Prostate gland (tissue), 2 donors: Measurements from ENCODE around the gene PPA1. TPM values are rescaled to one million over a fixed set of nuclear protein-coding genes. Genes with fewer than 3 reads are reported as not detected.
A peak's percentile ranks its signal among the peaks of the same experiment; 100 is the strongest.

ENCODE experiments used
- DNase-seq: peaks from one replicate; pipeline ENCODE4 v3.0.0-alpha.2; 2019; ENCODE audit warnings: low spot score
- H3K27ac ChIP-seq, 2 donors: fragments of 200-600 bp; sonication (generic); 2 replicates each; pipeline ENCODE4 v1.5.1; 2017 to 2019
- H3K27me3 ChIP-seq: fragments of 200-600 bp; sonication (generic); replicated peaks from 2 replicates; pipeline ENCODE4 v1.5.1; 2019; ENCODE audit not compliant: insufficient read depth
- H3K36me3 ChIP-seq, 2 donors: fragments of 200-600 bp; sonication (generic); 1 replicate in 1 of 2; 2 replicates in 1 of 2; pipeline versions ENCODE4 v1.5.1 to v1.8.1; 2017 to 2019
- H3K4me1 ChIP-seq: fragments of 200-600 bp; sonication (generic); replicated peaks from 2 replicates; pipeline ENCODE4 v1.5.1; 2019
- H3K4me3 ChIP-seq, 2 donors: fragments of 200-600 bp; sonication (generic); 2 replicates each; pipeline ENCODE4 v1.5.1; 2017 to 2019
- H3K9me3 ChIP-seq: fragments of 200-600 bp; sonication (generic); 2 replicates; pipeline ENCODE4 v1.5.1; 2017
- CTCF ChIP-seq, 4 experiments: fragments of 200-600 bp in 2 of 4; fragments of 450-650 bp in 2 of 4; sonication (generic) in 2 of 4; IDR thresholded peaks; 1 replicate in 3 of 4; 2 replicates in 1 of 4; pipeline ENCODE4 v1.5.1; 2016 to 2019; ENCODE audit warnings: antibody characterized with exemption in 4 of 4, mild to moderate bottlenecking in 2 of 4, moderate library complexity in 2 of 4
- POLR2A ChIP-seq: fragments of 450-650 bp; IDR thresholded peaks from one replicate; pipeline ENCODE4 v1.6.1; 2016; ENCODE audit warnings: antibody characterized with exemption, mild to moderate bottlenecking
- POLR2AphosphoS5 ChIP-seq: sonication (generic); formaldehyde crosslinking; IDR thresholded peaks from one replicate; pipeline ENCODE4 v1.6.1; 2017; ENCODE audit warnings: antibody characterized with exemption
- WGBS: methylation state at CpG from one replicate; pipeline ENCODE4 v1.1.5; 2018; 5-methylcytosine and 5-hydroxymethylcytosine counted together
- intact Hi-C: fragments of 100-400 bp; cut with DNase I; formaldehyde crosslinking; loops from one replicate; pipeline ENCODE4 v1.14.2; 2022
- total RNA-seq, 2 donors: library from RNA; depleted of rRNA; stranded (reverse); fragments of >200 nt; gene quantifications; one replicate each; pipeline ENCODE4 v1.1.0, GENCODE V29; 2016

Gene PPA1
- total RNA-seq, 2 donors from 2014 or later, result 79.4 to 109 TPM

- no peak for DNase-seq
- H3K27ac ChIP-seq, result no peak overlapping the region
- intact Hi-C loops, result no loop called here
These were observed 41.4 kb upstream of the PPA1 start for GRCh38 chr10:70274643-70275042.

DNA sequence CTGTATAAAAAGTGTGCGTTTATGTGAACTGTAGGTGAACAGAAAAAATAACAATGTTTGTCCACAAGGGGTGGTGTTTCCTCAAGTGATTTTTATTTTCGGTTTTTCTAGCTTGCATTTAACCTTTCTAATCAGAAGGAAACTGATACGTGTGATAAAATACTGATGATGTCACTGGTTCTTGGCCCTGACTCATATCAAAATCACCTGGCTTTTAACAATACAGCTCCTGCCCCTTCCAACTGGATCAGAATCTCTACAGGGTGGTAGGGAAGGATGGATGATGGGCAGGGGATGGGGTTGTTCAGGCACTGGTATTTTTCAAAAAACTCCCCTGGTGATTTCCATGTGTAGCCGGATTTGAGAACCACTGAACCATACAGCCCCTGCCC is 39.7 kb upstream of the PPA1 start:
- Histone ChIP-seq H3K27ac (no peak overlapping the region), H3K4me3 (no peak overlapping the region), H3K27me3 (no peaks in the 10 kb centered on the region), H3K36me3 (no peaks in the 10 kb centered on the region), H3K4me1 (no peaks in the 10 kb centered on the region), H3K9me3 (no peaks in the 10 kb centered on the region)
- 18% methylated on average over 4 of the region's 4 CpGs for WGBS
- no peak for DNase-seq
- TF ChIP-seq CTCF (IDR thresholded peaks at IDR 0.05) (peak in 3 of 4 experiments; percentile 29 to 51 (median 47)), POLR2AphosphoS5 (no peak), POLR2A (no peak)
- intact Hi-C loops, result no loop called here

More at GRCh38 chr10:70274643-70275042, 41.4 kb upstream of the PPA1 start:
- Histone ChIP-seq H3K4me3 (no peak overlapping the region), H3K4me1 (no peaks in the 10 kb centered on the region), H3K9me3 (no peaks in the 10 kb centered on the region), H3K36me3 (no peaks in the 10 kb centered on the region), H3K27me3 (no peaks in the 10 kb centered on the region)
- WGBS, result 52% methylated on average over 2 of the region's 2 CpGs
- no peak for TF ChIP-seq POLR2AphosphoS5

- Histone ChIP-seq H3K27me3 (no peaks in the 10 kb centered on the region), H3K27ac (no peak overlapping the region), H3K4me3 (no peak overlapping the region), H3K9me3 (no peaks in the 10 kb centered on the region), H3K4me1 (no peaks in the 10 kb centered on the region), H3K36me3 (no peaks in the 10 kb centered on the region)
- intact Hi-C loops, result no loop called here
- 78% methylated on average over 17 of the region's 17 CpGs for WGBS
- no peak for DNase-seq
- TF ChIP-seq CTCF (IDR thresholded peaks at IDR 0.05) (no peak), POLR2AphosphoS5 (no peak), POLR2A (no peak)
These were observed 39.0 kb upstream of the PPA1 start for GRCh38 chr10:70271996-70272924.

- Histone ChIP-seq H3K9me3 (no peaks in the 10 kb centered on the region), H3K27me3 (no peaks in the 10 kb centered on the region), H3K4me3 (no peak overlapping the region), H3K4me1 (no peaks in the 10 kb centered on the region), H3K36me3 (no peaks in the 10 kb centered on the region), H3K27ac (no peak overlapping the region)
- WGBS, result 83% methylated on average over 2 of the region's 2 CpGs
- no peak for DNase-seq
- intact Hi-C loops, result no loop called here
- no peak for TF ChIP-seq CTCF (IDR thresholded peaks at IDR 0.05)
- TF ChIP-seq POLR2AphosphoS5, result no peak
- TF ChIP-seq POLR2A, result no peak
These were observed 37.7 kb upstream of the PPA1 start for GRCh38 chr10:70270952-70271351.

DNA sequence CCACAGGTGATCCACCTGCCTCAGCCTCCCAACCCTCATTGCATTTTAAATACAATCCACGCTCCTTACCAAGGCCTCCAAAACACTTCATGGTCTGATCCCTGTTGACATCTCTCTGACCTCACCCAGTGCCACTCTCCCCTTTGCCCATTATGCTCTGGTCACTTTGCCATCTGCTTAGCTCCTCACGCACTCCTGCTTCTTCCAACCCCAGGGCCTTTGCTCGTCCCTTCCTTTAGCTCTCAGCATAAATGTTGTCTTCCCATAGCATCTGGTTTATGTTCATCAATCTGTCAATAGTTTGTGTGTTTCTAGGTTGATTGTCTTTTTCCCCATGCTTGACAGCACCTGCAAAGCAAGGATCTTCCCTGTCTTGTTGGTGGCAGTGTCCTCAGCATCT is 36.5 kb upstream of the PPA1 start:
- H3K27ac ChIP-seq, result no peak overlapping the region
- DNase-seq, result no peak
- no peaks in the 10 kb centered on the region for H3K27me3 ChIP-seq
- WGBS, result 97% methylated on average over 3 of the region's 3 CpGs
- no peak for TF ChIP-seq POLR2A
- no peak for TF ChIP-seq POLR2AphosphoS5
- no peak for TF ChIP-seq CTCF (IDR thresholded peaks at IDR 0.05)
- H3K4me1 ChIP-seq, result no peaks in the 10 kb centered on the region
- no peaks in the 10 kb centered on the region for H3K9me3 ChIP-seq
- H3K4me3 ChIP-seq, result no peak overlapping the region
- intact Hi-C loops, result no loop called here
- H3K36me3 ChIP-seq, result no peaks in the 10 kb centered on the region
